Right lobe of liver (tissue), 4 donors: ENCODE measurements around the gene RAD18.

ENCODE experiments used
- CTCF ChIP-seq, 4 donors: fragments of 200-600 bp in 3 of 4; fragments of 450-650 bp in 1 of 4; IDR thresholded peaks; one replicate each; pipeline versions ENCODE4 v1.5.1 to v1.8.0; 2016 to 2022; ENCODE audit warnings: antibody characterized with exemption in 4 of 4, mild to moderate bottlenecking in 2 of 4
- POLR2A ChIP-seq: fragments of 450-650 bp; IDR thresholded peaks from one replicate; pipeline ENCODE4 v1.6.1; 2017; ENCODE audit warnings: antibody characterized with exemption, mild to moderate bottlenecking
- donor health status: DM: no; HTN: no; CAD: no.
- donor health status: DM: no; HTN: no; CAD: no.
- donor health status: DM: no; HTN: yes; CAD: no.

DNA sequence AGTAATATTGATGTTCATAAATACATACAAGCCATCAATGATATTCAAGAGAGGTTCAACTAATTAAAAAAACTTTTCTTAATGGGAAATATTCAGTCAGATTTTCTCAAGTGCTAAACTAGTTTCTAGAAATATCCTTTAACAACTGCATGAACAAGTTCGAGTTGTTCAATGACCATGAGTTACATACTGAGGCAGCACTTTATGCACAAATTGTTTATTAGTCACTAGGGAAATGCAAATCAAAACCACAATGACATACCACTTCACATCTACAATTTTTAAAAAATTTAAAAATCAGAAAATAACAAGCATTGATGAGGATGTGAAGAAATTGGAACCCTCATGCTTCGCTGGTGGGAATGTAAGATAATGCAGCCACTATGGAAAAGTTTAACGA lies 62.4 kb downstream of the RAD18 start:
- TF ChIP-seq CTCF (IDR thresholded peaks at IDR 0.05) (no peak), POLR2A (no peak)
